ENCODE results near the gene MTMR10. TPM values are rescaled to one million over a fixed set of nuclear protein-coding genes. Genes with fewer than 3 reads are reported as not detected.

Gene MTMR10
- total and polyA plus RNA-seq, 2 donors (not counting 3 experiments of a cell fraction or from before 2014, with no cell fraction given) = 48.3 to 88.5 TPM

DNA sequence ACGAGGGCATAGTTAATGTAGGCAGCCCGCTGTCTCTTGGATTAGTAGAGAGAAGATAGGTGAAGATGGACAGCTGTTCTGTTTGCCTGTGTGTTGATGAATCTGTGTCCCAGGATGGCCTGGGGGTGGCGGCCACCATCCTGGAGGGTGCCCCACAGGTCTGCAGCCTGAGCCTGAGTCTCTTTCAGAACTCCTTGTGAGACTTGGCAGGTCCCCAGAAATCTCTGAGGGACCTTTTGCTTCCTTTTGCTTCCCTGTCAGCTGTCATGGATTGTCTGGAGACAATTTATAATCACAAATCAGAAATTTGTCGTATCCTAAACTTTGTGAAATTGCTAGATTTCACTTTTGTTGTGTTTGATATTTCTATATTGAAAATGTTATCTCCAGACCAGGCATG is 70.3 kb downstream of the MTMR10 start:
- Histone ChIP-seq H3K9me3 (replicated peaks; ENCODE audit: control insufficient read depth, insufficient read depth, low read length) (no peaks in the 10 kb centered on the region), H4K20me1 (replicated peaks; ENCODE audit: control insufficient read depth, extremely low read depth, insufficient read depth, low read length) (no peaks in the 10 kb centered on the region), H3K79me2 (ENCODE audit: control insufficient read depth, insufficient read depth, low read length) (no peaks in the 10 kb centered on the region), H3K27me3 (ENCODE audit: control insufficient read depth in 2 of 2, insufficient read depth in 2 of 2, low read length in 2 of 2) (no peaks in the 10 kb centered on the region), H2AFZ (ENCODE audit: low read depth, low read length) (no peak overlapping the region), H3K9ac (replicated peaks; ENCODE audit: extremely low read depth, insufficient read depth, low read length) (no peak overlapping the region), H3K27ac (ENCODE audit: insufficient read depth, low read depth, low read length) (no peak overlapping the region), H3K36me3 (ENCODE audit: control insufficient read depth in 2 of 2, extremely low read depth in 1 of 2, insufficient read depth in 2 of 2, low read length in 2 of 2) (peaks cover 5 to 13% of the 10 kb centered on the region in 2 experiments), H3K9me1 (replicated peaks; ENCODE audit: control insufficient read depth, extremely low read depth, insufficient read depth, low read length) (no peaks in the 10 kb centered on the region), H3K4me1 (ENCODE audit: control insufficient read depth, extremely low read depth, insufficient read depth, low read length) (peaks cover 18% of the 10 kb centered on the region), H3K4me2 (ENCODE audit: insufficient read depth, low read length) (no peak overlapping the region), H3K4me3 (replicated peaks in 1 of 3; ENCODE audit: insufficient read depth in 1 of 3, low read depth in 1 of 3, low read length in 3 of 3) (no peak overlapping the region)
- DNase-seq (ENCODE audit: low read depth, low spot score) = no peak
- TF ChIP-seq MYC (IDR thresholded peaks at IDR 0.05; ENCODE audit: low read depth, low read length) = no peak
- no peak for TF ChIP-seq FOS (IDR thresholded peaks at IDR 0.05; ENCODE audit: borderline replicate concordance, insufficient read depth, low read length)
- TF ChIP-seq, protein P1, sequence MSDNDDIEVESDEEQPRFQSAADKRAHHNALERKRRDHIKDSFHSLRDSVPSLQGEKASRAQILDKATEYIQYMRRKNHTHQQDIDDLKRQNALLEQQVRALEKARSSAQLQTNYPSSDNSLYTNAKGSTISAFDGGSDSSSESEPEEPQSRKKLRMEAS (IDR thresholded peaks at IDR 0.05; ENCODE audit: insufficient read depth, insufficient read length) = no peak
- TF ChIP-seq POLR2AphosphoS5 (IDR thresholded peaks at IDR 0.05; ENCODE audit: insufficient read depth, low read depth, low read length) = no peak
- TF ChIP-seq, protein P2, sequence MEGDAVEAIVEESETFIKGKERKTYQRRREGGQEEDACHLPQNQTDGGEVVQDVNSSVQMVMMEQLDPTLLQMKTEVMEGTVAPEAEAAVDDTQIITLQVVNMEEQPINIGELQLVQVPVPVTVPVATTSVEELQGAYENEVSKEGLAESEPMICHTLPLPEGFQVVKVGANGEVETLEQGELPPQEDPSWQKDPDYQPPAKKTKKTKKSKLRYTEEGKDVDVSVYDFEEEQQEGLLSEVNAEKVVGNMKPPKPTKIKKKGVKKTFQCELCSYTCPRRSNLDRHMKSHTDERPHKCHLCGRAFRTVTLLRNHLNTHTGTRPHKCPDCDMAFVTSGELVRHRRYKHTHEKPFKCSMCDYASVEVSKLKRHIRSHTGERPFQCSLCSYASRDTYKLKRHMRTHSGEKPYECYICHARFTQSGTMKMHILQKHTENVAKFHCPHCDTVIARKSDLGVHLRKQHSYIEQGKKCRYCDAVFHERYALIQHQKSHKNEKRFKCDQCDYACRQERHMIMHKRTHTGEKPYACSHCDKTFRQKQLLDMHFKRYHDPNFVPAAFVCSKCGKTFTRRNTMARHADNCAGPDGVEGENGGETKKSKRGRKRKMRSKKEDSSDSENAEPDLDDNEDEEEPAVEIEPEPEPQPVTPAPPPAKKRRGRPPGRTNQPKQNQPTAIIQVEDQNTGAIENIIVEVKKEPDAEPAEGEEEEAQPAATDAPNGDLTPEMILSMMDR (IDR thresholded peaks at IDR 0.05; ENCODE audit: extremely low read depth in 1 of 2, insufficient read depth in 1 of 2, low read depth in 1 of 2, low read length in 2 of 2) = no peak
- no peak for TF ChIP-seq POLR2A (IDR thresholded peaks at IDR 0.05; ENCODE audit: low read depth, low read length)
- no peak for TF ChIP-seq JUN (IDR thresholded peaks at IDR 0.05; ENCODE audit: borderline replicate concordance, insufficient read depth, insufficient read length, low read depth)
- no peak for TF ChIP-seq EZH2 (IDR thresholded peaks at IDR 0.05; ENCODE audit: borderline replicate concordance, low read depth, low read length, severe bottlenecking)
- no peak for TF ChIP-seq GATA2 (IDR thresholded peaks at IDR 0.05; ENCODE audit: insufficient read depth, insufficient read length, low read depth, low read length)
- BruUV-seq (replicated peaks) = no TSS peak
- POLR2A ChIA-PET = no interaction called here
- dilution Hi-C loops (cut with MboI; ENCODE audit: extremely low pct_ligation_motif_present, low sequenced_read_pairs) (no loop called here), intact Hi-C loops (cut with micrococcal nuclease) (no loop called here)
- CTCF ChIA-PET = no interaction called here
- FAIRE-seq = no peak
